ENCODE results near the gene ALDH3A2.

The ALDH3A2 gene

GRCh38 chr17:19631905-19632304, 16.6 kb upstream of the ALDH3A2 start:
- Histone ChIP-seq H3K27ac (ENCODE audit: low read length) (no peak overlapping the region), H3K9me3 (ENCODE audit: control insufficient read depth, low read depth, low read length) (no peaks in the 10 kb centered on the region), H3K4me3 (ENCODE audit: low read length) (no peak overlapping the region), H3K27me3 (ENCODE audit: control insufficient read depth, insufficient read depth, low read length) (no peaks in the 10 kb centered on the region), H3K9ac (ENCODE audit: low read length) (no peak overlapping the region), H3K4me1 (ENCODE audit: control insufficient read depth, low read depth, low read length) (no peaks in the 10 kb centered on the region), H3K36me3 (ENCODE audit: control insufficient read depth, low read depth, low read length) (no peaks in the 10 kb centered on the region)

DNA sequence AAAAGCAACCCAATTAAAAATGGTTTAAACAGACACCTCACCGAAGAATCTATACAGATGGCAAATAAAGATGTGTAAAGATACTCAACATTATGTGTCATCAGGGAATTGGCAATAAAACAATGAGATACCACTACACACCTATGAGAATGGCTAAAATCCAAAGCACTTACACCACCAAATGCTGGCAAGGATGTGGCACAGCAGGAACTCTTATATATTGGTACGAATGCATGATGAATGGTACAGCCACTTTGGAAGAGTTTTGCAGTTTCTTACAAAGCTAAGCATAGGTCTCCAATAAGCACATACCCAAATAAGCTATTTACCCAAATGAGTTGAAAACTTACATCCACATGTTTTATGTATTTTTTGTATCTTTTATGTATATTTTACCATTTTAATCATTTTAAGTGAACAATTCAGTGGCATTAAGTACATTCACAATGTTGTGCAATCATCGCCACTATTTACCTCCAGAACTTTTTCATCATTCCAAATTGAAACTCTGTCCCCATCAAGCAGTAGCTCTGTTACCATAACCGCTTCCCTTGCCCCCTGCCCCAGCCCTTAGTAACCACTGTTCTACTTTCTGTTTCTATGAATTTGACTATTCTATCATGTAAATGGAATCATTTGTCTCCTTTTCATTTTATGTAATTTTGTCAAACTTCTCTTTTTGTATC, 6.7 kb upstream of the ALDH3A2 start:
- no peak overlapping the region for H3K4me3 ChIP-seq (ENCODE audit: low read length)
- peaks cover 22% of the 10 kb centered on the region for H3K4me1 ChIP-seq (ENCODE audit: control insufficient read depth, low read depth, low read length)
- H3K27me3 ChIP-seq (ENCODE audit: control insufficient read depth, insufficient read depth, low read length) = peaks cover 11% of the 10 kb centered on the region
- no peaks in the 10 kb centered on the region for H3K9me3 ChIP-seq (ENCODE audit: control insufficient read depth, low read depth, low read length)
- no peaks in the 10 kb centered on the region for H3K36me3 ChIP-seq (ENCODE audit: control insufficient read depth, low read depth, low read length)
- H3K9ac ChIP-seq (ENCODE audit: low read length) = no peak overlapping the region
- no peak overlapping the region for H3K27ac ChIP-seq (ENCODE audit: low read length)

DNA sequence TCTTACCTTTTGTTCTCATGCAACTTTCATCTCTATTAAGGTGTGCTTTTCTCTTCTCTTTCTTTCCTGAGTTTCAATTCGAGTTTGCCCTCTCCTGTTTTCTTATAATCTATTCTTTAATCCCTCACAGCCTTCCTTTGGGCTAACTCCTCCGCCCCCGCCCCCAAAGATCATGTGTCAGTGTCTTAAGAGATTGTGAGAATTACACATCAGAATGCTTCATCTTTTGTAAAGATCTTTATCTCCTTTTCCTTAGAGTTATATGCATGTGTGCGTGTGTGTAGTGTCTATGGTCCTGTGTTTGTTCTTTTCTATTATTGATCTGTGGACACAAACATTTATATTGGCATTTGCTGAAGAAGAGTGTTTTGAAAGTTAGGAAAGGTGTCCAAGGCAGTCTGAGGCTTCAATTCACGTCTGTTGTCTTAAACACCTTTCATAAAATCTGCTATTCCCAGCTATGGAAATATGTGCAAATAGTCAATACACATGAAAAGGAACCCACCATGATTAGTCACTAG, 6.1 kb upstream of the ALDH3A2 start:
- H3K36me3 ChIP-seq (ENCODE audit: control insufficient read depth, low read depth, low read length) = no peaks in the 10 kb centered on the region
- no peak overlapping the region for H3K9ac ChIP-seq (ENCODE audit: low read length)
- peaks cover 28% of the 10 kb centered on the region for H3K4me1 ChIP-seq (ENCODE audit: control insufficient read depth, low read depth, low read length)
- no peak overlapping the region for H3K27ac ChIP-seq (ENCODE audit: low read length)
- H3K9me3 ChIP-seq (ENCODE audit: control insufficient read depth, low read depth, low read length) = no peaks in the 10 kb centered on the region
- H3K4me3 ChIP-seq (ENCODE audit: low read length) = no peak overlapping the region
- peaks cover 11% of the 10 kb centered on the region for H3K27me3 ChIP-seq (ENCODE audit: control insufficient read depth, insufficient read depth, low read length)

GRCh38 chr17:19644493-19645210, 3.9 kb upstream of the ALDH3A2 start:
- Histone ChIP-seq H3K27me3 (ENCODE audit: control insufficient read depth, insufficient read depth, low read length) (peaks cover 11% of the 10 kb centered on the region), H3K36me3 (ENCODE audit: control insufficient read depth, low read depth, low read length) (no peaks in the 10 kb centered on the region), H3K4me1 (ENCODE audit: control insufficient read depth, low read depth, low read length) (peaks cover 39% of the 10 kb centered on the region), H3K9me3 (ENCODE audit: control insufficient read depth, low read depth, low read length) (no peaks in the 10 kb centered on the region), H3K9ac (ENCODE audit: low read length) (no peak overlapping the region), H3K27ac (ENCODE audit: low read length) (no peak overlapping the region), H3K4me3 (ENCODE audit: low read length) (no peak overlapping the region)

- Histone ChIP-seq H3K36me3 (ENCODE audit: control insufficient read depth, low read depth, low read length) (no peaks in the 10 kb centered on the region), H3K4me3 (ENCODE audit: low read length) (no peak overlapping the region), H3K4me1 (ENCODE audit: control insufficient read depth, low read depth, low read length) (peaks cover 40% of the 10 kb centered on the region), H3K9ac (ENCODE audit: low read length) (no peak overlapping the region), H3K27ac (ENCODE audit: low read length) (no peak overlapping the region), H3K9me3 (ENCODE audit: control insufficient read depth, low read depth, low read length) (no peaks in the 10 kb centered on the region), H3K27me3 (ENCODE audit: control insufficient read depth, insufficient read depth, low read length) (peaks cover 11% of the 10 kb centered on the region)
These were observed 2.8 kb upstream of the ALDH3A2 start for GRCh38 chr17:19645734-19646201.

GRCh38 chr17:19646788-19647696, 1.5 kb upstream of the ALDH3A2 start:
- Histone ChIP-seq H3K4me3 (ENCODE audit: low read length) (peak overlapping the region; percentile 93), H3K36me3 (ENCODE audit: control insufficient read depth, low read depth, low read length) (no peaks in the 10 kb centered on the region), H3K27ac (ENCODE audit: low read length) (no peak overlapping the region), H3K9ac (ENCODE audit: low read length) (peak overlapping the region; percentile 79), H3K27me3 (ENCODE audit: control insufficient read depth, insufficient read depth, low read length) (peaks cover 11% of the 10 kb centered on the region), H3K4me1 (ENCODE audit: control insufficient read depth, low read depth, low read length) (peaks cover 39% of the 10 kb centered on the region), H3K9me3 (ENCODE audit: control insufficient read depth, low read depth, low read length) (no peaks in the 10 kb centered on the region)

DNA sequence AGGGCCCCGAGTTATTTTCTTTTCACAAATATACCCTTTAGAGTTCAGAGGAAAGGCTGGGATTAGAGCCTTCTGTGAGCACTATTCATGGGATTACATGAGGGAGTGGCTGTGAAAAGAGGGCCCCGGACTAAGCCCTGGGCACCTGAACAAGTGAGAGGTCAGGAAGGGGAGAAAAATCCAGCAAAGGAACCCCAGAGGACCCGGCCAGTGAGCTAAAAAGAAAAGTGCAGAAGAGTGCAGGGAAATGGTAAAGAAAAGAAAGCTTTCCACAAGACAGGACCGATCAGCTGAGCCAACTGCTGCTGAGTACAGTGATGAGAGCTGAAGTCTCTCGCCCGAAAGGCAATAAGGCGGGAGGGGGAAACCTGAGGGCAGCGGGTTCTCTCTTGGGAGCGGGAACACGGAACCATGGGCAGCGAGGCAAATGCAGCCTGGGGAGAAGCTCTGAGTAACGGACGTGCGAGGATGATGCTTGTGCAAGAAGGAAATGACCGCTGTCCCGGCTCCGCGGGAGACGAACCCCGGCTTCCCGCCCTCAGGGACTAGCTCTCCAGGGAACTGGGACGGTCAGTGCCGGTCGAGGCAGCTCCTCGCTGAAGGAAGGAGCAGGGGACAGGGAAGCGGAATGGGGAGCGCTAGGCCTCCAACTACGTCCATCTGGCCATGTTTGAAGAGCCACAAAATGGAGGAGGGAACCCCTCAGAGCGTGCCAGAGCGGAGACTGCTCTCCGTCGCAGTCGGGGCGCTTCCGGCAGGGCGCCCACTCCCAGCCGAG, 665 bp upstream of the ALDH3A2 start:
- Histone ChIP-seq H3K36me3 (ENCODE audit: control insufficient read depth, low read depth, low read length) (peaks cover 4% of the 10 kb centered on the region), H3K27ac (ENCODE audit: low read length) (peak overlapping the region; percentile 16), H3K4me1 (ENCODE audit: control insufficient read depth, low read depth, low read length) (peaks cover 36% of the 10 kb centered on the region)

DNA sequence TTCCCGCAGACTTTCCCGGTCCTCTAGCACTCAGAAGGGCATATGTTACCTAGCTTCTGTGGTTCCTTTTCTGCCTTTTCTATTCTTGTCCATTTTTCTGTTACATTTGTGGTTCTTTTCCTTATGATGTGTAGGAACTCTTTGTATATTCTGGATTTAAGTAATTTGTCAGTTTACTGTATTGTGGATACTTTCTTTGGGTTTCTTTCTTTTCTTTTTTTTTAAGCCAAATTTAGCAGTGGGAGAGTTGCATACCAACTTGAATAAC, 657 bp downstream of the ALDH3A2 start:
- H3K9me3 ChIP-seq (ENCODE audit: control insufficient read depth, low read depth, low read length) = no peaks in the 10 kb centered on the region
- no peak overlapping the region for H3K27ac ChIP-seq (ENCODE audit: low read length)
- H3K27me3 ChIP-seq (ENCODE audit: control insufficient read depth, insufficient read depth, low read length) = peaks cover 11% of the 10 kb centered on the region
- H3K4me3 ChIP-seq (ENCODE audit: low read length) = peak overlapping the region; percentile 93
- H3K36me3 ChIP-seq (ENCODE audit: control insufficient read depth, low read depth, low read length) = peaks cover 4% of the 10 kb centered on the region
- H3K4me1 ChIP-seq (ENCODE audit: control insufficient read depth, low read depth, low read length) = peaks cover 36% of the 10 kb centered on the region
- peak overlapping the region; percentile 79 for H3K9ac ChIP-seq (ENCODE audit: low read length)

More for the DNA sequence above, 665 bp upstream of the ALDH3A2 start:
- peak overlapping the region; percentile 79 for H3K9ac ChIP-seq (ENCODE audit: low read length)
- peak overlapping the region; percentile 93 for H3K4me3 ChIP-seq (ENCODE audit: low read length)
- H3K9me3 ChIP-seq (ENCODE audit: control insufficient read depth, low read depth, low read length) = no peaks in the 10 kb centered on the region
- peaks cover 11% of the 10 kb centered on the region for H3K27me3 ChIP-seq (ENCODE audit: control insufficient read depth, insufficient read depth, low read length)

- H3K9ac ChIP-seq (ENCODE audit: low read length) = no peak overlapping the region
- H3K36me3 ChIP-seq (ENCODE audit: control insufficient read depth, low read depth, low read length) = peaks cover 17% of the 10 kb centered on the region
- H3K4me1 ChIP-seq (ENCODE audit: control insufficient read depth, low read depth, low read length) = peaks cover 30% of the 10 kb centered on the region
- H3K9me3 ChIP-seq (ENCODE audit: control insufficient read depth, low read depth, low read length) = no peaks in the 10 kb centered on the region
- no peak overlapping the region for H3K27ac ChIP-seq (ENCODE audit: low read length)
- no peak overlapping the region for H3K4me3 ChIP-seq (ENCODE audit: low read length)
- peaks cover 8% of the 10 kb centered on the region for H3K27me3 ChIP-seq (ENCODE audit: control insufficient read depth, insufficient read depth, low read length)
These were observed 2.3 kb downstream of the ALDH3A2 start for GRCh38 chr17:19650826-19651225.

DNA sequence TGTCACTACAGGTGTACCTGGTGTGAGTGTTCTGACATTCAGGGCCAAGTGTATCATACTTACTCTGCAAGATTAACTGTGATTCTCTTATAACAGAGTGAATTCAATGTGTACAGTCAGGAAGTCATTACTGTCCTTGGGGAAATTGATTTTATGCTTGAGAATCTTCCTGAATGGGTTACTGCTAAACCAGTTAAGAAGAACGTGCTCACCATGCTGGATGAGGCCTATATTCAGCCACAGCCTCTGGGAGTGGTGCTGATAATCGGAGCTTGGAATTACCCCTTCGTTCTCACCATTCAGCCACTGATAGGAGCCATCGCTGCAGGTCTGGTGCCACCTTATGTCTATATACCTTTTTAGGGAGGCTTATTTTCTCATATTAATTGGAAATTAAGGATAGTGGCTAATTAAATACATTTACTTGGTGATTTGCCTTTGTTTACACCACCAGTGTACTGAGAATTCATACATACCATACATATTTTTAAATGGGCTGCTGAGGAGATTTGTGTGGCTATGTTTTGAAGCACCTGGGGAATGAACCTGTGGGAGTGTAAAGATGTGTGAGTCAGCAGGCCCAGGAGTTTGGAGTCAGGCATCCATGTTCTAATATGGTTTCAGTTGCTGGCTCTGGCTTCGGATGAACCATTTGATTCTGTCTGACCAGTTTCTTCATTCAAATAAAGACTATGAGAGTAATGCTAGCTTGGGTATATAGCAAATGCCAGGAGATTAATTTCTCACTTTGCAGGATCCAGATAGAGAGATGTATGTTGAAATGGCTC, 3.1 kb downstream of the ALDH3A2 start:
- peaks cover 23% of the 10 kb centered on the region for H3K4me1 ChIP-seq (ENCODE audit: control insufficient read depth, low read depth, low read length)
- no peak overlapping the region for H3K9ac ChIP-seq (ENCODE audit: low read length)
- no peak overlapping the region for H3K4me3 ChIP-seq (ENCODE audit: low read length)
- H3K27me3 ChIP-seq (ENCODE audit: control insufficient read depth, insufficient read depth, low read length) = peaks cover under 1% of the 10 kb centered on the region
- peaks cover 24% of the 10 kb centered on the region for H3K36me3 ChIP-seq (ENCODE audit: control insufficient read depth, low read depth, low read length)
- H3K9me3 ChIP-seq (ENCODE audit: control insufficient read depth, low read depth, low read length) = no peaks in the 10 kb centered on the region
- H3K27ac ChIP-seq (ENCODE audit: low read length) = no peak overlapping the region

Data from iPS-18a (cell line).